ENCODE measurements around the gene TMEM43. TPM values are rescaled to one million over a fixed set of nuclear protein-coding genes. Genes with fewer than 3 reads are reported as not detected.
A peak's percentile ranks its signal among the peaks of the same experiment; 100 is the strongest.

The TMEM43 gene
- total RNA-seq, 4 donors from 2014 or later = 93.5 to 114 (median 102) TPM

- H3K4me3 ChIP-seq = no peak overlapping the region
- H3K4me1 ChIP-seq = peaks cover 19 to 20% of the 10 kb centered on the region in 2 donors
- no peaks in the 10 kb centered on the region for H3K9me3 ChIP-seq
Observed at GRCh38 chr3:14145236-14145635, 20.4 kb downstream of the TMEM43 start.

GRCh38 chr3:14145670-14146380 is 21.0 kb downstream of the TMEM43 start:
- Histone ChIP-seq H3K27ac (peak overlapping the region; percentile 86 to 96), H3K4me3 (no peak overlapping the region), H3K4me1 (peaks cover 19 to 20% of the 10 kb centered on the region in 2 donors), H3K36me3 (no peaks in the 10 kb centered on the region), H3K9me3 (no peaks in the 10 kb centered on the region), H3K27me3 (no peaks in the 10 kb centered on the region)
- DNase-seq = no peak
- TF ChIP-seq, protein P1, sequence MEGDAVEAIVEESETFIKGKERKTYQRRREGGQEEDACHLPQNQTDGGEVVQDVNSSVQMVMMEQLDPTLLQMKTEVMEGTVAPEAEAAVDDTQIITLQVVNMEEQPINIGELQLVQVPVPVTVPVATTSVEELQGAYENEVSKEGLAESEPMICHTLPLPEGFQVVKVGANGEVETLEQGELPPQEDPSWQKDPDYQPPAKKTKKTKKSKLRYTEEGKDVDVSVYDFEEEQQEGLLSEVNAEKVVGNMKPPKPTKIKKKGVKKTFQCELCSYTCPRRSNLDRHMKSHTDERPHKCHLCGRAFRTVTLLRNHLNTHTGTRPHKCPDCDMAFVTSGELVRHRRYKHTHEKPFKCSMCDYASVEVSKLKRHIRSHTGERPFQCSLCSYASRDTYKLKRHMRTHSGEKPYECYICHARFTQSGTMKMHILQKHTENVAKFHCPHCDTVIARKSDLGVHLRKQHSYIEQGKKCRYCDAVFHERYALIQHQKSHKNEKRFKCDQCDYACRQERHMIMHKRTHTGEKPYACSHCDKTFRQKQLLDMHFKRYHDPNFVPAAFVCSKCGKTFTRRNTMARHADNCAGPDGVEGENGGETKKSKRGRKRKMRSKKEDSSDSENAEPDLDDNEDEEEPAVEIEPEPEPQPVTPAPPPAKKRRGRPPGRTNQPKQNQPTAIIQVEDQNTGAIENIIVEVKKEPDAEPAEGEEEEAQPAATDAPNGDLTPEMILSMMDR (IDR thresholded peaks at IDR 0.05) = no peak
- no peak for TF ChIP-seq POLR2A (IDR thresholded peaks at IDR 0.05)
- intact Hi-C loops (cut with DNase I; ENCODE audit: low total_unique reads) = no loop called here

More at GRCh38 chr3:14145236-14145635, 20.4 kb downstream of the TMEM43 start:
- intact Hi-C loops (cut with DNase I; ENCODE audit: low total_unique reads) = no loop called here
- TF ChIP-seq POLR2A (IDR thresholded peaks at IDR 0.05) = no peak
- TF ChIP-seq, protein P1 (IDR thresholded peaks at IDR 0.05) = no peak
- Histone ChIP-seq H3K27me3 (no peaks in the 10 kb centered on the region), H3K27ac (peak overlapping the region; percentile 86 to 96), H3K36me3 (no peaks in the 10 kb centered on the region)
- DNase-seq = no peak

DNA sequence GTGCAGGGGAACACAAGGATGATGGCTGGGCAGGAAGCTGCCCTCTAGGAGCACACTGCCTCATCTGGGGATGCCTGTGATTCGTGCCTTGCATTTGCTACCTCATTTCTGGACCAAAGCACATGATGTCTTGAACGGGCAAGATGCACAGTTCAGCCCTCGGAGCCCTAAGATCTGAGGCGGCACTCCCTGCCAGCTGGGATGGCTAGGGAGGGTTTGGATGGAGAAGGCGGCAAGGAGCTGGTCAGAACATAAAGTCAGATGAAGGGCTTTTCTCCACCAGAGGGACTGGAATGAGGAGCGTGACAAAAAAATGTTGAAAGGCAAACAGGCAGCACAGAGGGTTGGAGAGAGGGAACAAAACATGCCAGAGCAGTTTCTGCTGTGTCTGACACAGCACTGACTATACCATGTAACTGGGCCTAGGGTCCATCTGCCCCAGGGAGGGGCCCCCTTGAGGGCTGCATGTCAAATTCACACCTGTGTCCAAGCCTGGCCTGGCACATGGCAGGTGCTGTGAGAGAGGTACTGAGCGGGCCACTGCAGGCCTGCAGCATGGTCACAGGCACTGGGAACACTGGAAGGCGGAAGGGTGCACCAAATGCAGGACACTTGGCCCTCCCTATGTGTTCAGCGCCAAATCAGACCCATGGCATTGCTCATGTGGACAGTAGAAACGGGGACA is 21.7 kb downstream of the TMEM43 start:
- H3K27me3 ChIP-seq = no peaks in the 10 kb centered on the region
- no peaks in the 10 kb centered on the region for H3K9me3 ChIP-seq
- peak overlapping the region; percentile 86 to 96 for H3K27ac ChIP-seq
- intact Hi-C loops (cut with DNase I; ENCODE audit: low total_unique reads) = no loop called here
- H3K4me1 ChIP-seq = peaks cover 19 to 20% of the 10 kb centered on the region in 2 donors
- no peak for DNase-seq
- H3K36me3 ChIP-seq = no peaks in the 10 kb centered on the region
- H3K4me3 ChIP-seq = no peak overlapping the region
- TF ChIP-seq POLR2A (IDR thresholded peaks at IDR 0.05) = no peak
- TF ChIP-seq, protein P1 (IDR thresholded peaks at IDR 0.05) = no peak

DNA sequence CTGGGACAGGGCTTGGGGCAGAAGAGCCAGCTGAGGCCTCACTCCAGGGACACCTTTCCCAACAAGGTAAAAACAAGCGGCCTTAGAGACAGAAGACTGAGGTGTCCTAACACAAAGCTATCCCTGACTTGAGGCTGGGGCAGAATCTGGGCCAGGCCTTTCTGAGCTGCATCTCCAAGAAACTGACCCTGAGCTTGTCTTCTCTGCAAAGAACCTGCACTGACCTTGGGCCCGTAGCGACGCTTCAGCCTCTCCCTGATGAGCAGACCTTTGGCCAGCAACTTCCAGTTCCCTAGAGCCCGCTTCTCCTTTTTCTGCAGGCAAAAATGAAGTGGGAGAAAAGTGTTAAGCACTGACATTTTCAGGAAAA is 22.2 kb downstream of the TMEM43 start:
- no peaks in the 10 kb centered on the region for H3K36me3 ChIP-seq
- TF ChIP-seq, protein P1 (IDR thresholded peaks at IDR 0.05) = no peak
- no peak for TF ChIP-seq POLR2A (IDR thresholded peaks at IDR 0.05)
- DNase-seq = no peak
- intact Hi-C loops (cut with DNase I; ENCODE audit: low total_unique reads) = no loop called here
- H3K4me3 ChIP-seq = no peak overlapping the region
- H3K9me3 ChIP-seq = no peaks in the 10 kb centered on the region
- no peaks in the 10 kb centered on the region for H3K27me3 ChIP-seq
- H3K4me1 ChIP-seq = peaks cover 19 to 20% of the 10 kb centered on the region in 2 donors
- peak overlapping the region; percentile 86 to 96 for H3K27ac ChIP-seq

DNA sequence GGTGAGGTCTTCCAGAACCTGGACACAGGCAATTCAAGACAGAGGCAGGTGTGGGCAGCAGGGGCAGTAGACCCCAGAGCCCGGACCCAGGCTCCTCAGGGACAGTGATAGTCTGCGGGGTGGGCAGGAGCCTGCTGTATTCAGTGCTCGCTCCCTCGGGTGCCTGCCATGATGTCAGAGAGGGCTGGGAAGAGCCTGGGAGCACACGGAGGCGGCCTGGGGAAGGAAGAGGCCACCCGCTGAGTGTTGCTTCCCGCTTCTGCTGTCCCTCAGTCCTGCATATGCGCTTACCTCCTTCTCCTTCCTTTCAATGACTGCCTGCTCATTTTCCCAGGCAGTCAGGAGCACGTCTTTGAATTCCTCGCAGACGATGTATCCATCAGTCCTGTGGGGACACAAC is 22.8 kb downstream of the TMEM43 start:
- H3K36me3 ChIP-seq = no peaks in the 10 kb centered on the region
- no peak for DNase-seq

More for the DNA sequence above, 22.8 kb downstream of the TMEM43 start:
- H3K9me3 ChIP-seq = no peaks in the 10 kb centered on the region
- H3K4me3 ChIP-seq = no peak overlapping the region
- intact Hi-C loops (cut with DNase I; ENCODE audit: low total_unique reads) = no loop called here
- H3K27ac ChIP-seq = no peak overlapping the region
- H3K27me3 ChIP-seq = no peaks in the 10 kb centered on the region
- peaks cover 15 to 17% of the 10 kb centered on the region in 2 donors for H3K4me1 ChIP-seq
- TF ChIP-seq POLR2A (IDR thresholded peaks at IDR 0.05) = no peak
- TF ChIP-seq, protein P1 (IDR thresholded peaks at IDR 0.05) = no peak
